Measurements from ENCODE around the gene KCNQ4. TPM values are rescaled to one million over a fixed set of nuclear protein-coding genes. Genes with fewer than 3 reads are reported as not detected.

The KCNQ4 gene
- total RNA-seq, 1 donor from 2014 or later: 14.5 TPM

- Histone ChIP-seq H3K4me1 (no peaks in the 10 kb centered on the region), H3K9me3 (no peaks in the 10 kb centered on the region), H3K36me3 (peaks cover 22 to 40% of the 10 kb centered on the region in 2 donors), H3K27ac (no peak overlapping the region), H3K27me3 (no peaks in the 10 kb centered on the region), H3K4me3 (no peak overlapping the region)
- intact Hi-C loops (cut with DNase I): no loop called here
- TF ChIP-seq CTCF (IDR thresholded peaks at IDR 0.05): no peak
- DNase-seq (ENCODE audit: low spot score in 2 of 2): no peak
Measured at GRCh38 chr1:40838045-40838979, 54.7 kb downstream of the KCNQ4 start.

DNA sequence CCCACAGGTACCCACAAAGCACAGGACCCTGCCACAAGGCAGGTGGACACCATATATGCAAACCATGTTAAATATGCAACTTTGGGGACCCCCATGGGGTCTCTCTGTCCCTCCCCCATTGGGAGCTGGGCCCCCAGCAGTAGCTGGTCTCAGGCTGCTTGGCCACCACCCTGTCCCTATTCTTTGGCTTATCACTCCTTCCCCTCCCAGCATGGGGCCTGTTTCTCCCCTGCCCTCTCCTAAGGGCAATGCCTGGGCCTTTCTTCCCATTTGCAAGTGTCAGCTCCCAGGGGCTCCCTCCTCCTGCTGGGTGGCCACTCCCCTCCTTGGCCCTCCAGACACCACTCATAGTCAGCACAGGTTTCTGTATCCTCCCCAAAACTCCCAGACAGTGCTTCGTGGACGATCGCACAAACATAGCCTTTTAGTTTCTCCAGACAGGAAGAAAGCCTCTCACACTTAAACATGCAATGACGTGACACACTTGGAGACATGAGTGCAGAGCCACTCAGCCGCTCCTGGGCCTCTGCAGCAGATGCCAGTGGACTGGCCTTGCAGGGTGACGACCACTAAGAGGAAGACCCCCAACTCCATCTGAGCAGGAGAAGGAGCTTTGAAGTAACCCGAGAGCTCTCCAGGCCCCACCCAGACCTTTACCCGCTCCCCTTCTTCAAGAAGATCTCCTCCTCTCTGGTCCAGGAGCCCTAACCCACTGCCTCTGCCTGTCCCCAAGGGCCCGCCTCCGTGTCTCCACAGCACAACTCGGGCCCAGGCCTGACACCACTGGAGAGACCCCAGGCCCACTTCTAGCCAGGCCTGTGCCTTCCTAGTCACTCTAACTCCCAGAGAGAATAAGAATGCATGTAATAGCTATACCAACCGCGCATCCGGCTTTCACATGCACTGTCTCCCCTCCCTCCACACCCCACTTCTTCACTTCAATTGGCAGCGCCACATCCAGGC, 55.7 kb downstream of the KCNQ4 start:
- TF ChIP-seq CTCF (IDR thresholded peaks at IDR 0.05): no peak
- DNase-seq (ENCODE audit: low spot score in 2 of 2): no peak
- intact Hi-C loops (cut with DNase I): no loop called here
- H3K4me3 ChIP-seq: no peak overlapping the region
- H3K36me3 ChIP-seq: peaks cover 22 to 33% of the 10 kb centered on the region in 2 donors
- no peak overlapping the region for H3K27ac ChIP-seq
- no peaks in the 10 kb centered on the region for H3K27me3 ChIP-seq
- H3K4me1 ChIP-seq: no peaks in the 10 kb centered on the region
- no peaks in the 10 kb centered on the region for H3K9me3 ChIP-seq

- H3K36me3 ChIP-seq: peaks cover 22 to 27% of the 10 kb centered on the region in 2 donors
- H3K27me3 ChIP-seq: no peaks in the 10 kb centered on the region
- TF ChIP-seq CTCF (IDR thresholded peaks at IDR 0.05): no peak
- H3K4me1 ChIP-seq: no peaks in the 10 kb centered on the region
- H3K27ac ChIP-seq: no peak overlapping the region
- DNase-seq (ENCODE audit: low spot score in 2 of 2): no peak
- H3K9me3 ChIP-seq: no peaks in the 10 kb centered on the region
- intact Hi-C loops (cut with DNase I): no loop called here
- H3K4me3 ChIP-seq: no peak overlapping the region
Measured at GRCh38 chr1:40839943-40840335, 56.4 kb downstream of the KCNQ4 start.

DNA sequence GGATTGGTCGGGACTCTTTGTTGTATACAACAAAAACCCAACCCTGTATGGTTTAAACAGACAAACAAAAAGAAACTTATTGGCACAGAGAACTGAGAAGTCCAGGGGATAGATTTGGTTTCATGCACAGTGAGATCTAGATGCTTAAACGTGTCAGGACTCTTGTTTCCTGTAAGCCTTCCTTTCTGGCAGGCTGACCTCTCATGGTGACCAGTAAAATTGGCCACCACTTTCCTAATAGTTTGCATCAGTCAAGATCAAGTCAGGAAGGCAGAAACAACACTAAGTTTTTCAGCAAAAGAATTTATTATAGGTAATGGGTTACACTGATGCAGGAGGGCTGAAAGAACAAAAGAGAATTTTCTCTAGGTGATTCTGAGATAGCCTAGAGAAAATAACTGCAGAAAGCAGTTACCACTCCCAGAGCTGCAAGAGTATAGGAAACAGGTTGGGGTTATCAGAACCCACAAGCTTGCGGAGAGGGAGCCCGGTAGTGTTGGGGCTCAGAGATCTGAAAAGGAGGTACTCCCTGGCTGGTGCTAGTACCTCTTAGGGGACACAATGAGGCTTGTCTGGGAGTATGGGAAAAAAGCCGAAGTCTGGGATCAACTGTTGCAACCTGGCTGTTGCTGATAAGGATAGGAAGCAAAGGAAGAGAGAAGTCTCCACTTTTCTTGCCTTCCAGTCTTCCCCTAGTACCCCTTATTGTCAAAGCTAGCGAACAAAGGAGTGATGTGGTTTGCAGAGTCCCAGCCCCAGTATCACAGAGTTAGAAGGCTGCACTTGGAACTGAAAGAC, 57.1 kb downstream of the KCNQ4 start:
- H3K27ac ChIP-seq: no peak overlapping the region
- no peaks in the 10 kb centered on the region for H3K4me1 ChIP-seq
- no peaks in the 10 kb centered on the region for H3K27me3 ChIP-seq
- intact Hi-C loops (cut with DNase I): no loop called here
- H3K36me3 ChIP-seq: peaks cover 16 to 20% of the 10 kb centered on the region in 2 donors
- H3K4me3 ChIP-seq: no peak overlapping the region
- no peak for DNase-seq (ENCODE audit: low spot score in 2 of 2)
- no peaks in the 10 kb centered on the region for H3K9me3 ChIP-seq
- no peak for TF ChIP-seq CTCF (IDR thresholded peaks at IDR 0.05)

DNA sequence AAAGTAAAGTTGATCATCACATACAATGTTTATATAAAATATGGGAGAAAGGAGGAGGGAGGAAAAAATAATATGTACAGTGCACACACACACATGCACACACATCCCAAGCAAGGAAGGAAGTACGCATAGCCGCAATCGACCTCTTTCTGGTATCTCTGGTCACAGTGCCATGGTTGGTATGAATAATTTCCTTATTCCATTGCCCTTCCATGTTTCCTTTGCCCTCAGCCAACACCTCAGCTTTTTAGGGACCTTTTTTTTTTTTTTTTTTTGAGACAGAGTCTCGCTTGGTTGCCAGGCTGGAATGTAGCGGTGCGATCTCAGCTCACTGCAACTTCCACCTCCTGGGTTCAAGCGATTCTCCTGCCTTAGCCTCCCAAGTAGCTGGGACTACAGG, 58.0 kb downstream of the KCNQ4 start:
- Histone ChIP-seq H3K36me3 (peaks cover 15 to 16% of the 10 kb centered on the region in 2 donors), H3K4me1 (no peaks in the 10 kb centered on the region), H3K27me3 (no peaks in the 10 kb centered on the region), H3K4me3 (no peak overlapping the region), H3K27ac (no peak overlapping the region), H3K9me3 (no peaks in the 10 kb centered on the region)
- intact Hi-C loops (cut with DNase I): no loop called here
- no peak for DNase-seq (ENCODE audit: low spot score in 2 of 2)
- no peak for TF ChIP-seq CTCF (IDR thresholded peaks at IDR 0.05)

Data from ascending aorta (tissue), 2 donors.